Endodermal cell (in vitro differentiated cells): ENCODE measurements around the gene PIEZO2. TPM values are rescaled to one million over a fixed set of nuclear protein-coding genes. Genes with fewer than 3 reads are reported as not detected.

ENCODE experiments used
- DNase-seq: peaks from one replicate; pipeline ENCODE4 v3.0.0-alpha.2; 2017
- H3K27ac ChIP-seq: 2 replicates; pipeline ENCODE4 v1.5.1; 2013; ENCODE audit warnings: mild to moderate bottlenecking, low read depth, low read length, moderate library complexity
- H3K27me3 ChIP-seq: 2 replicates; pipeline ENCODE4 v1.6.1; 2013; ENCODE audit warnings: mild to moderate bottlenecking, low read length, moderate library complexity; ENCODE audit not compliant: insufficient read depth, control insufficient read depth, poor library complexity, severe bottlenecking
- H3K36me3 ChIP-seq: 2 replicates; pipeline ENCODE4 v1.7.0; 2013; ENCODE audit warnings: mild to moderate bottlenecking, low read length, moderate library complexity; ENCODE audit not compliant: control insufficient read depth, insufficient read depth
- H3K4me1 ChIP-seq: one replicate; pipeline ENCODE4 v1.7.0; 2013; ENCODE audit warnings: low read length; ENCODE audit not compliant: control insufficient read depth, insufficient read depth
- H3K4me3 ChIP-seq: 2 replicates; pipeline ENCODE4 v1.5.1; 2013; ENCODE audit warnings: mild to moderate bottlenecking, low read length, moderate library complexity
- H3K9ac ChIP-seq: 2 replicates; pipeline ENCODE4 v1.6.1; 2013; ENCODE audit warnings: mild to moderate bottlenecking, low read length, moderate library complexity; ENCODE audit not compliant: poor library complexity, severe bottlenecking; ENCODE audit errors: extremely low read depth
- H3K9me3 ChIP-seq: 2 replicates; pipeline ENCODE4 v1.6.1; 2013; ENCODE audit warnings: mild to moderate bottlenecking, low read length, moderate library complexity; ENCODE audit not compliant: control insufficient read depth
- H3K27ac Mint-ChIP-seq: 2 replicates; pipeline ENCODE4 v1.8.0; 2020; ENCODE audit warnings: mixed read lengths
- H3K27me3 Mint-ChIP-seq: 2 replicates; pipeline ENCODE4 v1.8.0; 2021; ENCODE audit warnings: mild to moderate bottlenecking, mixed read lengths; ENCODE audit not compliant: insufficient read depth
- H3K36me3 Mint-ChIP-seq: 2 replicates; pipeline ENCODE4 v1.8.0; 2020; ENCODE audit warnings: low read depth, mixed read lengths
- H3K4me1 Mint-ChIP-seq: 2 replicates; pipeline ENCODE4 v1.8.0; 2020; ENCODE audit warnings: mixed read lengths
- H3K4me3 Mint-ChIP-seq: 2 replicates; pipeline ENCODE4 v1.8.0; 2020; ENCODE audit warnings: mild to moderate bottlenecking, moderate library complexity, mixed read lengths
- H3K9me3 Mint-ChIP-seq: 2 replicates; pipeline ENCODE4 v1.8.0; 2020; ENCODE audit warnings: mild to moderate bottlenecking, mixed read lengths
- CTCF ChIP-seq: fragments of 200-600 bp; sonication (generic); conservative IDR thresholded peaks from 2 replicates; pipeline ENCODE4 v1.5.0; 2021; ENCODE audit warnings: antibody characterized with exemption, mild to moderate bottlenecking
- WGBS, 2 experiments: methylation state at CpG; one replicate each; pipeline versions ENCODE4 v1.1.5 to v1.1.7; 2013; ENCODE audit warnings: missing lambda C conversion rate in 2 of 2, mixed read lengths in 1 of 2; ENCODE audit not compliant: insufficient coverage in 1 of 2, insufficient read length in 1 of 2; 5-methylcytosine and 5-hydroxymethylcytosine counted together
- total RNA-seq, 2 donors: library from RNA; stranded (reverse); fragmentation: NEBNext Ultra II Directional in 1 of 2; extraction: Animal tissue kit (Norgen Biotek cat#: 25700) in 1 of 2; gene quantifications; 2 replicates in 1 of 2; 3 replicates in 1 of 2; pipeline ENCODE4 v1.2.1, GENCODE V29; 2021

Gene PIEZO2
- total RNA-seq, 2 donors from 2014 or later: 7.3 to 12.1 TPM

GRCh38 chr18:11115276-11115675, 34.1 kb downstream of the PIEZO2 start:
- TF ChIP-seq CTCF: no peak
- Mint-ChIP-seq H3K27ac (no peak overlapping the region), H3K9me3 (no peaks in the 10 kb centered on the region), H3K36me3 (no peaks in the 10 kb centered on the region), H3K4me3 (no peak overlapping the region), H3K4me1 (peaks cover 15% of the 10 kb centered on the region), H3K27me3 (peaks cover 4% of the 10 kb centered on the region)
- Histone ChIP-seq H3K9ac (no peak overlapping the region), H3K27ac (no peak overlapping the region), H3K27me3 (no peaks in the 10 kb centered on the region), H3K4me3 (no peak overlapping the region), H3K9me3 (no peaks in the 10 kb centered on the region), H3K36me3 (no peaks in the 10 kb centered on the region), H3K4me1 (no peaks in the 10 kb centered on the region)
- WGBS, 2 experiments: no CpG with 5 or more reads among the region's 1 CpG
- DNase-seq: no peak

GRCh38 chr18:11114653-11115052, 34.7 kb downstream of the PIEZO2 start:
- Mint-ChIP-seq H3K4me3 (no peak overlapping the region), H3K27me3 (peaks cover 6% of the 10 kb centered on the region), H3K4me1 (peaks cover 15% of the 10 kb centered on the region), H3K9me3 (no peaks in the 10 kb centered on the region), H3K27ac (no peak overlapping the region), H3K36me3 (no peaks in the 10 kb centered on the region)
- no peak overlapping the region for H3K9ac ChIP-seq
- no peaks in the 10 kb centered on the region for H3K4me1 ChIP-seq
- TF ChIP-seq CTCF: no peak
- H3K27me3 ChIP-seq: no peaks in the 10 kb centered on the region
- no peak for DNase-seq
- WGBS, 2 experiments: 16 to 83% methylated on average over 1 to 2 of the region's 2 CpGs
- H3K9me3 ChIP-seq: no peaks in the 10 kb centered on the region
- no peaks in the 10 kb centered on the region for H3K36me3 ChIP-seq
- no peak overlapping the region for H3K4me3 ChIP-seq
- no peak overlapping the region for H3K27ac ChIP-seq

- no peak overlapping the region for H3K4me3 ChIP-seq
- no peak overlapping the region for H3K27ac Mint-ChIP-seq
- TF ChIP-seq CTCF: no peak
- no peaks in the 10 kb centered on the region for H3K9me3 Mint-ChIP-seq
- no peaks in the 10 kb centered on the region for H3K36me3 ChIP-seq
- H3K9ac ChIP-seq: no peak overlapping the region
- H3K9me3 ChIP-seq: no peaks in the 10 kb centered on the region
- H3K4me3 Mint-ChIP-seq: no peak overlapping the region
- no peaks in the 10 kb centered on the region for H3K4me1 ChIP-seq
- no peaks in the 10 kb centered on the region for H3K36me3 Mint-ChIP-seq
- H3K27me3 ChIP-seq: no peaks in the 10 kb centered on the region
- peaks cover 6% of the 10 kb centered on the region for H3K27me3 Mint-ChIP-seq
- 93% methylated on average over 2 of the region's 2 CpGs; no CpG with 5 or more reads in 1 of the 2 experiments for WGBS, 2 experiments
- no peak overlapping the region for H3K27ac ChIP-seq
- H3K4me1 Mint-ChIP-seq: peaks cover 15% of the 10 kb centered on the region
- no peak for DNase-seq
Measured at GRCh38 chr18:11113937-11114336, 35.4 kb downstream of the PIEZO2 start.
